Osteocyte (in vitro differentiated cells): ENCODE data around the gene TGFB1I1. TPM values are rescaled to one million over a fixed set of nuclear protein-coding genes. Genes with fewer than 3 reads are reported as not detected.
"Not testable (repeated sequence)": the region's sequence is repeated elsewhere in the genome, so short reads cannot be mapped to it uniquely, and the experiment has no call there.

ENCODE experiments used
- DNase-seq: peaks from one replicate; pipeline ENCODE4 v3.0.0; 2021; ENCODE audit warnings: mixed read lengths; ENCODE audit not compliant: unreplicated experiment; ENCODE audit errors: extremely low spot score
- H3K27ac Mint-ChIP-seq: one replicate; pipeline ENCODE4 v1.8.0; 2021; ENCODE audit warnings: mild to moderate bottlenecking, mixed read lengths; ENCODE audit not compliant: unreplicated experiment
- H3K27me3 Mint-ChIP-seq: one replicate; pipeline ENCODE4 v1.8.0; 2021; ENCODE audit warnings: mixed read lengths; ENCODE audit not compliant: unreplicated experiment
- H3K36me3 Mint-ChIP-seq: one replicate; pipeline ENCODE4 v1.8.0; 2021; ENCODE audit warnings: mixed read lengths; ENCODE audit not compliant: unreplicated experiment
- H3K4me1 Mint-ChIP-seq: one replicate; pipeline ENCODE4 v1.8.0; 2021; ENCODE audit warnings: mixed read lengths; ENCODE audit not compliant: unreplicated experiment
- H3K4me3 Mint-ChIP-seq: one replicate; pipeline ENCODE4 v1.8.0; 2021; ENCODE audit warnings: mild to moderate bottlenecking, moderate library complexity, mixed read lengths; ENCODE audit not compliant: unreplicated experiment
- H3K9me3 Mint-ChIP-seq: one replicate; pipeline ENCODE4 v1.8.0; 2021; ENCODE audit warnings: mixed read lengths; ENCODE audit not compliant: unreplicated experiment
- total RNA-seq: library from RNA; stranded (reverse); gene quantifications from 2 replicates; pipeline ENCODE4 v1.2.1, GENCODE V29; 2021
- TF ChIP-seq, protein P1 (sequence below): fragments of 200-600 bp; sonication (generic); IDR thresholded peaks from 2 replicates; pipeline ENCODE4 v1.5.0; 2021; ENCODE audit warnings: antibody characterized with exemption, mild to moderate bottlenecking, moderate library complexity

Gene TGFB1I1
- total RNA-seq, 1 donor from 2014 or later: 120 TPM

DNA sequence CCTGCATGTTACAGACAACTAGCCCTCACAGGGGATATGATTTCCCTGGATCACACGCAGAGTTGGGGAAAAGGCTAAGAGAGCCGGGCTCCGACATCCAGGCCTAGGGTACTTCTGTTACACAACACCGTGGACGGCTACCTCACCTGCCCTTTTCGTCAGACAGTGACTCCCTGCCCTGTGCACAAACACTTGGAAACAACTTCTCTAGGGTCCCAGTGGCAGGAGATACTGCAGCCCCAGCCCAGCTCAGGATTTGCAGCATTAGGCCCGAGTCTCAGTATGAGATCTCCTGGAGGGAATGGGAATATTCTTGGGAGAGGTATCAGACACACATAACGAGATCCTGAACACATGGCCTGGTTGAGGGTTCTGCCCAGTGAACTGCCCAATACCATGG lies 28.0 kb downstream of the TGFB1I1 start:
- no peak overlapping the region for H3K27ac Mint-ChIP-seq
- H3K9me3 Mint-ChIP-seq: no peaks in the 10 kb centered on the region
- H3K4me1 Mint-ChIP-seq: no peaks in the 10 kb centered on the region
- no peaks in the 10 kb centered on the region for H3K27me3 Mint-ChIP-seq
- no peak for DNase-seq
- H3K4me3 Mint-ChIP-seq: no peak overlapping the region
- peaks cover 16% of the 10 kb centered on the region for H3K36me3 Mint-ChIP-seq
- TF ChIP-seq, protein P1, sequence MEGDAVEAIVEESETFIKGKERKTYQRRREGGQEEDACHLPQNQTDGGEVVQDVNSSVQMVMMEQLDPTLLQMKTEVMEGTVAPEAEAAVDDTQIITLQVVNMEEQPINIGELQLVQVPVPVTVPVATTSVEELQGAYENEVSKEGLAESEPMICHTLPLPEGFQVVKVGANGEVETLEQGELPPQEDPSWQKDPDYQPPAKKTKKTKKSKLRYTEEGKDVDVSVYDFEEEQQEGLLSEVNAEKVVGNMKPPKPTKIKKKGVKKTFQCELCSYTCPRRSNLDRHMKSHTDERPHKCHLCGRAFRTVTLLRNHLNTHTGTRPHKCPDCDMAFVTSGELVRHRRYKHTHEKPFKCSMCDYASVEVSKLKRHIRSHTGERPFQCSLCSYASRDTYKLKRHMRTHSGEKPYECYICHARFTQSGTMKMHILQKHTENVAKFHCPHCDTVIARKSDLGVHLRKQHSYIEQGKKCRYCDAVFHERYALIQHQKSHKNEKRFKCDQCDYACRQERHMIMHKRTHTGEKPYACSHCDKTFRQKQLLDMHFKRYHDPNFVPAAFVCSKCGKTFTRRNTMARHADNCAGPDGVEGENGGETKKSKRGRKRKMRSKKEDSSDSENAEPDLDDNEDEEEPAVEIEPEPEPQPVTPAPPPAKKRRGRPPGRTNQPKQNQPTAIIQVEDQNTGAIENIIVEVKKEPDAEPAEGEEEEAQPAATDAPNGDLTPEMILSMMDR: no peak

DNA sequence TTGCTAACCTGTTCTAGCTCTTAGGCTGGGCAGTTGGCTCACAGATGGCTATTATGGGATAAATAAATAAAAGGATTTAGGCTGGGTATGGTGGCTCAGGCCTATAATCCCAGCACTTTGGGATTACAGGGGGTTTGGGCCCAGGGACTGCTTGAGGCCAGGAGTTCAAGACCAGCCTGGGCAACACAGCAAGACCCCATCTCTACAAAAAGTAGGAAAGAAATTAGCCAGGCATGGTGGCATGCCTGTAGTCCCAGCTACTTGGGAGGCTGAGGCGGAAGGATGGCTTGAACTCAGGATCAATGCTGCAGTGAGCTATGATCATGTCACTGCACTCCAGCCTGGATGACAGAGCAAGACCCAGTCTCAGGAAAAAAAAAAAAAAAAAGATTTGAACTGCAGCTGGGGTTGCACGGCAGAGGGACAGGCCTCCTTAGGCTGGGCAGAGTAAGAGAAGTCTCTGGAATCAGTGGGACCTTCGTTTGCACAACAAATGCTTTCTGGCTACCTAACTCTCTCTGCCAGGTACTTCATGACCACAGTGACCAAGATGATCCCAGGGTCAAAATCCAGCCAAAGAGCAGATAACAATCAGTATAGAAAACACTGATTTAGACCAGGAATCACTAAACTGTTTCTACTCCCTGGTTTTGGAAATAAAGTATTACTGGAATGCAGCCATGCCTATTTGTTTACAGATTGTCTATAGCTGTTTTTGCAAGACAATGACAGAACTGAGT lies 29.4 kb downstream of the TGFB1I1 start:
- TF ChIP-seq, protein P1: no peak
- H3K27ac Mint-ChIP-seq: no peak overlapping the region
- H3K4me1 Mint-ChIP-seq: peaks cover 4% of the 10 kb centered on the region
- H3K27me3 Mint-ChIP-seq: no peaks in the 10 kb centered on the region
- H3K36me3 Mint-ChIP-seq: peaks cover 15% of the 10 kb centered on the region
- no peaks in the 10 kb centered on the region for H3K9me3 Mint-ChIP-seq
- no peak for DNase-seq
- H3K4me3 Mint-ChIP-seq: no peak overlapping the region

- no peak overlapping the region for H3K4me3 Mint-ChIP-seq
- no peaks in the 10 kb centered on the region for H3K9me3 Mint-ChIP-seq
- H3K4me1 Mint-ChIP-seq: peaks cover 7% of the 10 kb centered on the region
- TF ChIP-seq, protein P1: no peak
- no peak overlapping the region for H3K27ac Mint-ChIP-seq
- no peak for DNase-seq
- no peaks in the 10 kb centered on the region for H3K27me3 Mint-ChIP-seq
- H3K36me3 Mint-ChIP-seq: peaks cover 15% of the 10 kb centered on the region
Observed at GRCh38 chr16:31501966-31502348, 30.0 kb downstream of the TGFB1I1 start.

- Mint-ChIP-seq H3K9me3 (no peaks in the 10 kb centered on the region), H3K4me1 (peaks cover 13% of the 10 kb centered on the region), H3K4me3 (no peak overlapping the region), H3K27ac (no peak overlapping the region), H3K27me3 (no peaks in the 10 kb centered on the region), H3K36me3 (peaks cover 11% of the 10 kb centered on the region)
- TF ChIP-seq, protein P1: no peak
- no peak for DNase-seq
Observed at GRCh38 chr16:31502981-31503380, 31.0 kb downstream of the TGFB1I1 start.

- H3K36me3 Mint-ChIP-seq, DNase-seq, H3K4me3 Mint-ChIP-seq, H3K27me3 Mint-ChIP-seq, H3K9me3 Mint-ChIP-seq, H3K27ac Mint-ChIP-seq: not testable (repeated sequence)
- H3K4me1 Mint-ChIP-seq: peaks cover 16% of the 10 kb centered on the region
Observed at GRCh38 chr16:31503555-31503954, 31.6 kb downstream of the TGFB1I1 start.
